ENCODE measurements around the gene MIPOL1.
"Not testable (repeated sequence)": the region's sequence is repeated elsewhere in the genome, so short reads cannot be mapped to it uniquely, and the experiment has no call there.

Gene MIPOL1

DNA sequence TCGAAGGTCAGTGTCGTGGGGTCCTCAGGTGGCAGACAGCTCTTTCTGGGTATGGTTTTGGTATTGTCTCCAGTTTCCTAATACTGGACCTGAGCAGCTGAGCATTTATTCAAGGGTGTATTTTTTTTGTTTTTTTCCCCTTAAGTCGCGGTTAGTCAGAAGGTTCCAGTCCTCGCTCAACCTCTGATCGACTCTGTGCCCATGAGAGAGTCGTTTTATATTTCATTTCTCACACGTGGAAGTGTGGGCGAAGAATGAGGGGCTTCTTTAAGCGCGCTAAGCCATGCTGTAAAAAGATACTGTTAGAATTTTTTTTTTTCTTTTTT is 499 bp downstream of the MIPOL1 start:
- no peak for DNase-seq (ENCODE audit: low read depth, low spot score)
- TF ChIP-seq, protein P1, sequence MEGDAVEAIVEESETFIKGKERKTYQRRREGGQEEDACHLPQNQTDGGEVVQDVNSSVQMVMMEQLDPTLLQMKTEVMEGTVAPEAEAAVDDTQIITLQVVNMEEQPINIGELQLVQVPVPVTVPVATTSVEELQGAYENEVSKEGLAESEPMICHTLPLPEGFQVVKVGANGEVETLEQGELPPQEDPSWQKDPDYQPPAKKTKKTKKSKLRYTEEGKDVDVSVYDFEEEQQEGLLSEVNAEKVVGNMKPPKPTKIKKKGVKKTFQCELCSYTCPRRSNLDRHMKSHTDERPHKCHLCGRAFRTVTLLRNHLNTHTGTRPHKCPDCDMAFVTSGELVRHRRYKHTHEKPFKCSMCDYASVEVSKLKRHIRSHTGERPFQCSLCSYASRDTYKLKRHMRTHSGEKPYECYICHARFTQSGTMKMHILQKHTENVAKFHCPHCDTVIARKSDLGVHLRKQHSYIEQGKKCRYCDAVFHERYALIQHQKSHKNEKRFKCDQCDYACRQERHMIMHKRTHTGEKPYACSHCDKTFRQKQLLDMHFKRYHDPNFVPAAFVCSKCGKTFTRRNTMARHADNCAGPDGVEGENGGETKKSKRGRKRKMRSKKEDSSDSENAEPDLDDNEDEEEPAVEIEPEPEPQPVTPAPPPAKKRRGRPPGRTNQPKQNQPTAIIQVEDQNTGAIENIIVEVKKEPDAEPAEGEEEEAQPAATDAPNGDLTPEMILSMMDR (IDR thresholded peaks at IDR 0.05; ENCODE audit: low read depth, low read length): no peak
- peak overlapping the region; percentile 77 for H3K4me3 ChIP-seq (ENCODE audit: low read depth, low read length)
- in situ Hi-C loops (cut with HindIII; ENCODE audit: low sequenced_read_pairs): no loop called here

GRCh38 chr14:37198907-37199306 is 1.2 kb downstream of the MIPOL1 start:
- H3K4me3 ChIP-seq (ENCODE audit: low read depth, low read length): no peak overlapping the region
- in situ Hi-C loops (cut with HindIII; ENCODE audit: low sequenced_read_pairs): no loop called here
- TF ChIP-seq, protein P1 (IDR thresholded peaks at IDR 0.05; ENCODE audit: low read depth, low read length): no peak
- DNase-seq (ENCODE audit: low read depth, low spot score): no peak

GRCh38 chr14:37201724-37202123 is 4.0 kb downstream of the MIPOL1 start:
- DNase-seq (ENCODE audit: low read depth, low spot score): no peak
- in situ Hi-C loops (cut with HindIII; ENCODE audit: low sequenced_read_pairs): no loop called here
- H3K4me3 ChIP-seq (ENCODE audit: low read depth, low read length): no peak overlapping the region
- TF ChIP-seq, protein P1 (IDR thresholded peaks at IDR 0.05; ENCODE audit: low read depth, low read length): no peak

- TF ChIP-seq, protein P1 (IDR thresholded peaks at IDR 0.05; ENCODE audit: low read depth, low read length): no peak
- in situ Hi-C loops (cut with HindIII; ENCODE audit: low sequenced_read_pairs): no loop called here
- H3K4me3 ChIP-seq (ENCODE audit: low read depth, low read length): no peak overlapping the region
- peak; percentile 35 for DNase-seq (ENCODE audit: low read depth, low spot score)
Measured at GRCh38 chr14:37202265-37202664, 4.5 kb downstream of the MIPOL1 start.

- TF ChIP-seq, protein P1 (IDR thresholded peaks at IDR 0.05; ENCODE audit: low read depth, low read length): no peak
- no peak overlapping the region for H3K4me3 ChIP-seq (ENCODE audit: low read depth, low read length)
- in situ Hi-C loops (cut with HindIII; ENCODE audit: low sequenced_read_pairs): no loop called here
- DNase-seq (ENCODE audit: low read depth, low spot score): no peak
Measured at GRCh38 chr14:37202812-37203211, 5.1 kb downstream of the MIPOL1 start.

DNA sequence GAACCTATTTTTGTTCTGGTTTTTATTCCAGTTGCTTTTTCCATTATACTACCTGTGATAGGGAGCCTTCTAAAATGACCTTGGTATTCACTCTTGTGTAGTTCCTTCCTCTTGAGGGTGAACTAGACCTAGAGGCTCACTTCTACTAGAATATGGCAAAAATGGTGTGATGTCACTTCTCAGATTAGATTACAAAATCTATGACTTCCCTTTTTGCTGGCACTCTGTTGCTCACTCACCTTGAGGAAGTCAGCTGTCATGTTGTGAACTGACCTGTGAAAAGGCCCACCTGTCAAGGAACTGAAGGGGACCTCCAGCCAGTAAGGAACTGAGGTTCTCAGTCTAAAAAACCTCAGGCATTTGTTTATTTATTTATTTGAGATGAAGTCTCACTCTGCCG is 5.7 kb downstream of the MIPOL1 start:
- no peak for DNase-seq (ENCODE audit: low read depth, low spot score)
- TF ChIP-seq, protein P1 (IDR thresholded peaks at IDR 0.05; ENCODE audit: low read depth, low read length): no peak
- in situ Hi-C loops (cut with HindIII; ENCODE audit: low sequenced_read_pairs): no loop called here
- no peak overlapping the region for H3K4me3 ChIP-seq (ENCODE audit: low read depth, low read length)

DNA sequence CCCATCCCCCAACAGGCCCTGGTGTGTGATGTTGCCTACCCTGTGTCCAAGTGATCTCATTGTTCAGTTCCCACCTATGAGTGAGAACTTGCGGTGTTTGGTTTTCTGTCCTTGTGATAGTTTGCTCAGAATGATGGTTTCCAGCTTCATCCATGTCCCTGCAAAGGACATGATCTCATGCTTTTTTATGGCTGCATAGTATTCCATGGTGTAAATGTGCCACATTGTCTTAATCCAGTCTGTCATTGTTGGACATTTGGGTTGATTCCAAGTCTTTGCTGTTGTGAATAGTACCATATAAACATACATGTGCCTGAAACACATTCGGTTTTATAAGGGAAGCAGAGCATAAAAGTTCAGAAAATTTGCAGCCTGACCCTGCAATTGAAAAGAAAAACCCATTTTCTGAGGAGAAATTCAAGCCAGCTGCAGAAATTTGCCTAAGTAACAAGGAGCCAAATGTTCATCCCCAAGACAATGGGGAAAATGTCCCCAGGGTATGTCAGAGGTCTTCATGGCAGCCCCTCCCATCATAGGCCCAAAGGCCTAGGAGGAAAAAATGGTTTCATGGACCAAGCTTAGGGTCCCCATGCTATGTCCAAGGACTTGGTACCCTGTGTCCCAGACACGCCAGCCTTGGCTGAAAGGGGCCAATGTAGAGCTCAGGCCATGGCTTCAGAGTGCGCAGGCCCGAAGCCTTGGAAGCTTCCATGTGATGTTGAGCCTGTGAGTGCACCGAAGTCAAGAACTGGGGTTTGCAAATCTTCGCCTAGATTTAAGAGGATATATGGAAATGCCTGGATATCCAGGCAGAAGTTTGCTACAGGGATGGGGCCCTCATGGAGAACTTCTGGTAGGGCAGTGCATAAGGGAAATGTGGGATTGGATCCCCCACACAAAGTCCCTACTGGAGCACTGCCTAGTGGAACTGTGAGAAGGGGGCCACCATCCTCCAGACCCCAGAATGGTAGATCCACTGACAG is 8.2 kb downstream of the MIPOL1 start:
- H3K4me3 ChIP-seq (ENCODE audit: low read depth, low read length); DNase-seq (ENCODE audit: low read depth, low spot score); in situ Hi-C loops (cut with HindIII; ENCODE audit: low sequenced_read_pairs): not testable (repeated sequence)

GRCh38 chr14:37209617-37210016 is 11.9 kb downstream of the MIPOL1 start:
- in situ Hi-C loops (cut with HindIII; ENCODE audit: low sequenced_read_pairs); DNase-seq (ENCODE audit: low read depth, low spot score); H3K4me3 ChIP-seq (ENCODE audit: low read depth, low read length): not testable (repeated sequence)
